PC-9 (cell line): ENCODE data around the gene FIBCD1. TPM values are rescaled to one million over a fixed set of nuclear protein-coding genes. Genes with fewer than 3 reads are reported as not detected.

Experiments
- BruUV-seq: library from RNA; stranded (reverse); fragments of 400-500 nt; replicated peaks from 2 replicates; lab custom pipeline; 2021; lab: Mats Ljungman, UMichigan
- CTCF ChIA-PET: fragments of 300-600 bp; sonication (Branson Sonifier 250); formaldehyde crosslinking; loops from one replicate; lab custom pipeline; 2022; ENCODE audit warnings: antibody characterized with exemption; lab: Charles Lee
- POLR2A ChIA-PET: fragments of 300-600 bp; sonication (Branson Sonifier 250); formaldehyde crosslinking; loops from one replicate; lab custom pipeline; 2022; ENCODE audit warnings: antibody characterized with exemption; ENCODE audit not compliant: unreplicated experiment; lab: Charles Lee
- DNase-seq, 2 experiments: peaks; one replicate each; pipeline versions ENCODE4 v3.0.0 to v3.0.0-alpha.2; 2015 to 2022; ENCODE audit warnings: mixed read lengths in 1 of 2
- H2AFZ ChIP-seq: fragments of 200-600 bp; sonication (generic); 2 replicates; pipeline ENCODE4 v1.8.1; 2017; ENCODE audit warnings: antibody characterized with exemption
- H3F3A ChIP-seq: fragments of 200-600 bp; sonication (generic); 2 replicates; pipeline ENCODE4 v1.8.1; 2017; ENCODE audit warnings: antibody characterized with exemption, mild to moderate bottlenecking, low read depth; ENCODE audit not compliant: insufficient read depth
- H3K27ac ChIP-seq: fragments of 200-600 bp; sonication (generic); 2 replicates; pipeline ENCODE4 v1.6.1; 2016; ENCODE audit warnings: mixed run types
- H3K27me3 ChIP-seq: fragments of 200-600 bp; sonication (generic); 2 replicates; pipeline ENCODE4 v1.6.1; 2016; ENCODE audit warnings: low read depth, mixed run types; ENCODE audit not compliant: insufficient read depth
- H3K36me3 ChIP-seq: fragments of 200-600 bp; sonication (generic); 2 replicates; pipeline ENCODE4 v1.6.1; 2016; ENCODE audit warnings: low read depth, mixed run types
- H3K4me1 ChIP-seq: fragments of 200-600 bp; sonication (generic); replicated peaks from 2 replicates; pipeline ENCODE4 v1.6.1; 2016; ENCODE audit warnings: mixed run types; ENCODE audit not compliant: insufficient read depth
- H3K4me2 ChIP-seq: fragments of 200-600 bp; sonication (generic); 2 replicates; pipeline ENCODE4 v1.6.1; 2017; ENCODE audit warnings: mixed run types
- H3K4me3 ChIP-seq: fragments of 200-600 bp; sonication (generic); 2 replicates; pipeline ENCODE4 v1.6.1; 2016; ENCODE audit warnings: mixed run types
- H3K79me2 ChIP-seq: fragments of 200-600 bp; sonication (generic); 2 replicates; pipeline ENCODE4 v1.6.1; 2017; ENCODE audit warnings: low read depth, mixed run types
- H3K9me2 ChIP-seq: fragments of 200-600 bp; sonication (generic); 2 replicates; pipeline ENCODE4 v1.8.1; 2017; ENCODE audit warnings: mild to moderate bottlenecking; ENCODE audit not compliant: insufficient read depth
- H3K9me3 ChIP-seq: fragments of 200-600 bp; sonication (generic); 2 replicates; pipeline ENCODE4 v1.8.1; 2016; ENCODE audit warnings: low read depth; ENCODE audit not compliant: insufficient read depth
- H4K20me1 ChIP-seq: fragments of 200-600 bp; sonication (generic); 2 replicates; pipeline ENCODE4 v1.8.1; 2017; ENCODE audit not compliant: insufficient read depth
- EZH2 ChIP-seq: fragments of 200-600 bp; sonication (generic); IDR thresholded peaks from 2 replicates; pipeline ENCODE4 v1.8.0; 2017; ENCODE audit warnings: antibody characterized with exemption, low read depth
- intact Hi-C: fragments of 100-400 bp; cut with micrococcal nuclease; formaldehyde crosslinking; loops from one replicate; pipeline ENCODE4 v1.10.0; 2022; ENCODE audit not compliant: unreplicated experiment
- total RNA-seq: library from RNA; stranded (reverse); gene quantifications from 2 replicates; pipeline ENCODE4 v1.2.3, GENCODE V29; 2021
- TF ChIP-seq, protein P1 (sequence below): fragments of 200-600 bp; sonication (generic); conservative IDR thresholded peaks from 2 replicates; pipeline ENCODE4 v1.6.1; 2017; ENCODE audit warnings: mixed run types, antibody characterized with exemption, mild to moderate bottlenecking, moderate library complexity

Gene FIBCD1
- total RNA-seq, 1 experiment from 2014 or later = 2.7 TPM

DNA sequence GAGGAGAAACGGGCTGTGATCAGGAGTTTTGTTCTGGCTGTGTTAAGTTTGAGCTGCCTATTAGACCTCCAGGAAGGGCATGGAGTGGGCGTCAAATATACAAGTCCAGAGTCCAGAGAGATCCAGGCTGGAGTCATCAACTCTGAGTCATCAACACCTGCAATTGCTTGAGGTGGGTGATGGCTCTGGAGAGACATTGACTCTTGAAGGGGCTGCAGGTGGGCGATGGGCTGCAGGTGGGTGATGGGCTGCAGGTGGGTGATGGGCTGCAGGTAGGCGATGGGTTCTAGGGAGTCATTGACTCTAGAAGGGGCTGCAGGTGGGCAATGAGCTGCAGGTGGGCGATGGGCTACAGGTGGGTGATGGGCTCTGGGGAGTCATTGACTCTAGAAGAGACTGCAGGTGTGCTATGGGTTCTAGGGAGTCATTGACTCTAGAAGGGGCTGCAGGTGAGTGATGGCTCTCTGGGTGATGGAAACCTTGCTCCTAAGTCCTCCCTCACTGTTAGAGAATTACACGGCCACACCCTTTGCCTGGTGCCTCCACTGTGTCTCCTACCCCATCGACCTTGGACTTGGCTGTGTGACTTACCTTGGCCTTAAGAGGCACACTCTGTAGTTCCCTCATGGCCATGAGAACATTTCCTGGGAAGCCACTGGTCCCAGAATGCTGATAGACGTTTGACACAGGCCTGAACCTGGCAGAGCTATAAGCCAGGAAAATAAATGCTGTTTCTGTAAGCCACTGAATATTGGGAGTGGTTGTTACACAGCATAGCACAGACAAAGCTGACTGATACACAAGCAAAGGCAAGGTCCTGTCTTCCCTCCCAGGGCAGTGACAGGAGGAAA is 10.4 kb upstream of the FIBCD1 start:
- H2AFZ ChIP-seq = no peak overlapping the region
- no peak for DNase-seq
- no peaks in the 10 kb centered on the region for H4K20me1 ChIP-seq
- no TSS peak for BruUV-seq
- intact Hi-C loops = no loop called here
- no peaks in the 10 kb centered on the region; the same call in 1 of the 2 replicates for H3K9me3 ChIP-seq
- H3K27ac ChIP-seq = no peak overlapping the region
- ChIA-PET CTCF (no interaction called here), POLR2A (no interaction called here)
- no peaks in the 10 kb centered on the region for H3F3A ChIP-seq
- H3K4me2 ChIP-seq = no peak overlapping the region
- TF ChIP-seq EZH2 = no peak
- TF ChIP-seq, protein P1, sequence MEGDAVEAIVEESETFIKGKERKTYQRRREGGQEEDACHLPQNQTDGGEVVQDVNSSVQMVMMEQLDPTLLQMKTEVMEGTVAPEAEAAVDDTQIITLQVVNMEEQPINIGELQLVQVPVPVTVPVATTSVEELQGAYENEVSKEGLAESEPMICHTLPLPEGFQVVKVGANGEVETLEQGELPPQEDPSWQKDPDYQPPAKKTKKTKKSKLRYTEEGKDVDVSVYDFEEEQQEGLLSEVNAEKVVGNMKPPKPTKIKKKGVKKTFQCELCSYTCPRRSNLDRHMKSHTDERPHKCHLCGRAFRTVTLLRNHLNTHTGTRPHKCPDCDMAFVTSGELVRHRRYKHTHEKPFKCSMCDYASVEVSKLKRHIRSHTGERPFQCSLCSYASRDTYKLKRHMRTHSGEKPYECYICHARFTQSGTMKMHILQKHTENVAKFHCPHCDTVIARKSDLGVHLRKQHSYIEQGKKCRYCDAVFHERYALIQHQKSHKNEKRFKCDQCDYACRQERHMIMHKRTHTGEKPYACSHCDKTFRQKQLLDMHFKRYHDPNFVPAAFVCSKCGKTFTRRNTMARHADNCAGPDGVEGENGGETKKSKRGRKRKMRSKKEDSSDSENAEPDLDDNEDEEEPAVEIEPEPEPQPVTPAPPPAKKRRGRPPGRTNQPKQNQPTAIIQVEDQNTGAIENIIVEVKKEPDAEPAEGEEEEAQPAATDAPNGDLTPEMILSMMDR = no peak
- H3K27me3 ChIP-seq = peaks cover 23% of the 10 kb centered on the region
- H3K36me3 ChIP-seq = no peaks in the 10 kb centered on the region
- H3K4me3 ChIP-seq = no peak overlapping the region
- no peaks in the 10 kb centered on the region for H3K79me2 ChIP-seq
- peaks cover 16% of the 10 kb centered on the region for H3K4me1 ChIP-seq
- no peaks in the 10 kb centered on the region for H3K9me2 ChIP-seq

DNA sequence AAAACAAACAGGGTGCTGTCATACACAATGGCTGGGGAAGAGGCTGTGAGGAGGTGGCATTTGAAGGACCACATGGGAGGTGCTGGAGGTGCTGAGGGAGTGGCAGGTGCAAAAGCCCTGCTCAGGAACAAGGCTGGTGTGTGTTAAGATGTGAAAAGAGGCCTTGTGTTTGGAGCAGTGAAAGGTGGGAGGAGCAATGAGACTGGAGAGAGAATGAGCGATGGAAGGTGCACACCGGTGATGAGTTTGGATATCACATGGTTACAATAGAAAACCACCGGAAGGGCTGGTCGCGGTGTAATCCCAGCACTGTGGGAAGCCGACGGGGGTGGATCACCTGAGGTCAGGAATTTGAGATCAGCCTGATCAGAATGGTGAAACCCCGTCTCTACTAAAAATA is 9.2 kb upstream of the FIBCD1 start:
- Histone ChIP-seq H3K79me2 (no peaks in the 10 kb centered on the region), H3K27me3 (peaks cover 21% of the 10 kb centered on the region), H3K27ac (no peak overlapping the region), H3K4me3 (no peak overlapping the region), H3K9me2 (no peaks in the 10 kb centered on the region), H3K4me2 (no peak overlapping the region; the same call in 1 of the 2 replicates), H3K4me1 (peaks cover 16% of the 10 kb centered on the region), H2AFZ (no peak overlapping the region), H4K20me1 (no peaks in the 10 kb centered on the region), H3K36me3 (no peaks in the 10 kb centered on the region), H3F3A (no peaks in the 10 kb centered on the region), H3K9me3 (no peaks in the 10 kb centered on the region; the same call in 1 of the 2 replicates)
- POLR2A ChIA-PET = no interaction called here
- CTCF ChIA-PET = interaction anchor here (0.6 kb wide), 1 partner anchor 17 kb away, joined by 5 read pairs; no protein-coding TSS in a partner anchor
- DNase-seq = peak in 1 of 2 experiments; percentile 50
- no TSS peak for BruUV-seq
- intact Hi-C loops = no loop called here
- TF ChIP-seq, protein P1 = no peak
- TF ChIP-seq EZH2 = no peak

- H3K4me2 ChIP-seq = peak overlapping the region; percentile 61
- BruUV-seq = no TSS peak
- H2AFZ ChIP-seq = no peak overlapping the region
- peaks cover 16% of the 10 kb centered on the region for H3K4me1 ChIP-seq
- H3K9me2 ChIP-seq = no peaks in the 10 kb centered on the region
- no peak overlapping the region for H3K27ac ChIP-seq
- no peak for TF ChIP-seq EZH2
- TF ChIP-seq, protein P1 = no peak
- H3K36me3 ChIP-seq = no peaks in the 10 kb centered on the region
- POLR2A ChIA-PET = interaction anchor here (0.7 kb wide), 1 partner anchor 28 kb away, joined by 5 read pairs; no protein-coding TSS in a partner anchor
- no peak overlapping the region for H3K4me3 ChIP-seq
- no peaks in the 10 kb centered on the region for H3F3A ChIP-seq
- no peak for DNase-seq
- H3K27me3 ChIP-seq = peaks cover 15% of the 10 kb centered on the region
- CTCF ChIA-PET = no interaction called here
- no peaks in the 10 kb centered on the region for H4K20me1 ChIP-seq
- H3K9me3 ChIP-seq = no peaks in the 10 kb centered on the region; the same call in 1 of the 2 replicates
- H3K79me2 ChIP-seq = no peaks in the 10 kb centered on the region
- intact Hi-C loops = loop anchor here (1.0 kb wide), 1 partner anchor 15 kb away; no protein-coding TSS in a partner anchor
Measured at GRCh38 chr9:130947618-130948140, 8.6 kb upstream of the FIBCD1 start.
